Measurements from ENCODE around the gene POLR2E. TPM values are rescaled to one million over a fixed set of nuclear protein-coding genes. Genes with fewer than 3 reads are reported as not detected.
A peak's percentile ranks its signal among the peaks of the same experiment; 100 is the strongest.

POLR2E gene
- polyA plus RNA-seq, 1 donor (not counting 4 experiments of a cell fraction or from before 2014, with no cell fraction given), result 178 TPM

DNA sequence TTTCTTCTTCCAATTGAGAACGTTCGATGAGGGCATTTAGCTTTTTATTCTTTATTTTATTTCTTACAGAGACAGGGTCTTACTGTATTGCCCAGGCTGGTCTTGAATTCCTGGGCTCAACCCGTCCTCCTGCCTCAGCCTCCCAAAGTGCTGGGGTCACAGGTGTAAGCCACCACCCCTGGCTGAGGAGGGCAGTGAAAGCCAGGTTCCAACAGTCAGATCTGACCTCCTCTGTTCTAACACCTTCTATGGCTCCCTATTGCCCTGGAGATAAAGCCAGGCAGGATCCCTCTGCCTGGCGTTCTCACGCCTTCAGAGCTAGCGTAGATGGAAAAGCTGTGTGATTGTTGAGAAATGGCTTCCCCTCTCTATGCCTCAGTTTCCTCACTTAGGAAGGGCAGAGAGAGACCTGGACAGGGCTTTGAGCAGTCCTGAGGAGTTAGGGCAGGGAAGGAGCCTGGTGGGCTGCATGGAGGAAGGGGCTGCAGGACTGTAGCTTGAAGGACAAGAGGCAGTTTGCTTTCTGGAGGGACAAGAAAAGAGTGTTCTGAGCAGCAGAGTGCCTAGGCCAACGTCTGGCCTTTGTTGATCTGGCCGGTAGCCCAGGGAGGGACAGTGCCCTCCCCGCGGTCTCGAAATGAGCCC lies 22.7 kb downstream of the POLR2E start:
- TF ChIP-seq, protein P1, sequence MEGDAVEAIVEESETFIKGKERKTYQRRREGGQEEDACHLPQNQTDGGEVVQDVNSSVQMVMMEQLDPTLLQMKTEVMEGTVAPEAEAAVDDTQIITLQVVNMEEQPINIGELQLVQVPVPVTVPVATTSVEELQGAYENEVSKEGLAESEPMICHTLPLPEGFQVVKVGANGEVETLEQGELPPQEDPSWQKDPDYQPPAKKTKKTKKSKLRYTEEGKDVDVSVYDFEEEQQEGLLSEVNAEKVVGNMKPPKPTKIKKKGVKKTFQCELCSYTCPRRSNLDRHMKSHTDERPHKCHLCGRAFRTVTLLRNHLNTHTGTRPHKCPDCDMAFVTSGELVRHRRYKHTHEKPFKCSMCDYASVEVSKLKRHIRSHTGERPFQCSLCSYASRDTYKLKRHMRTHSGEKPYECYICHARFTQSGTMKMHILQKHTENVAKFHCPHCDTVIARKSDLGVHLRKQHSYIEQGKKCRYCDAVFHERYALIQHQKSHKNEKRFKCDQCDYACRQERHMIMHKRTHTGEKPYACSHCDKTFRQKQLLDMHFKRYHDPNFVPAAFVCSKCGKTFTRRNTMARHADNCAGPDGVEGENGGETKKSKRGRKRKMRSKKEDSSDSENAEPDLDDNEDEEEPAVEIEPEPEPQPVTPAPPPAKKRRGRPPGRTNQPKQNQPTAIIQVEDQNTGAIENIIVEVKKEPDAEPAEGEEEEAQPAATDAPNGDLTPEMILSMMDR (optimal IDR thresholded peaks at IDR 0.05 in 1 of 3, IDR thresholded peaks at IDR 0.05 in 1 of 3, conservative IDR thresholded peaks at IDR 0.05 in 1 of 3; ENCODE audit: extremely low read depth in 1 of 3, insufficient read depth in 2 of 3, low read length in 3 of 3), result no peak
- no peak for TF ChIP-seq EZH2 (IDR thresholded peaks at IDR 0.05; ENCODE audit: low read length)
- no peaks in the 10 kb centered on the region for H4K20me1 ChIP-seq (ENCODE audit: control insufficient read depth, extremely low read depth, insufficient read depth, low read length)
- no peak overlapping the region for H3K27ac ChIP-seq (ENCODE audit: control insufficient read depth, insufficient read depth, low read length)
- H3K79me2 ChIP-seq (ENCODE audit: control insufficient read depth, insufficient read depth, low read length), result no peaks in the 10 kb centered on the region
- H3K9me3 ChIP-seq (ENCODE audit: control insufficient read depth, low read depth, low read length), result no peaks in the 10 kb centered on the region
- H3K36me3 ChIP-seq (ENCODE audit: control insufficient read depth in 2 of 2, extremely low read depth in 1 of 2, insufficient read depth in 2 of 2, low read length in 2 of 2), result no peaks in the 10 kb centered on the region
- peaks cover 9% of the 10 kb centered on the region for H3K4me1 ChIP-seq (ENCODE audit: control insufficient read depth, extremely low read depth, insufficient read depth, low read length)
- dilution Hi-C loops (cut with MboI; ENCODE audit: extremely low pct_ligation_motif_present, low sequenced_read_pairs), result no loop called here
- H3K4me3 ChIP-seq (ENCODE audit: control insufficient read depth in 2 of 3, extremely low read depth in 1 of 3, insufficient read depth in 2 of 3, low read depth in 1 of 3, low read length in 3 of 3), result no peak overlapping the region
- H3K4me2 ChIP-seq (ENCODE audit: control insufficient read depth, extremely low read depth, insufficient read depth, low read depth, low read length), result no peak overlapping the region
- FAIRE-seq (no peak), DNase-seq (ENCODE audit: low read depth, low spot score) (no peak)
- no peak overlapping the region for H2AFZ ChIP-seq (ENCODE audit: control insufficient read depth, low read length)
- no peaks in the 10 kb centered on the region for H3K9me1 ChIP-seq (ENCODE audit: control insufficient read depth, extremely low read depth, insufficient read depth, low read length)
- H3K9ac ChIP-seq (ENCODE audit: control insufficient read depth, extremely low read depth, insufficient read depth, low read length), result no peak overlapping the region
- H3K27me3 ChIP-seq (ENCODE audit: control insufficient read depth, extremely low read depth, insufficient read depth, low read length), result peaks cover 16% of the 10 kb centered on the region

- H3K4me1 ChIP-seq (ENCODE audit: control insufficient read depth, extremely low read depth, insufficient read depth, low read length), result peaks cover 18% of the 10 kb centered on the region
- no peak overlapping the region for H3K27ac ChIP-seq (ENCODE audit: control insufficient read depth, insufficient read depth, low read length)
- no peak overlapping the region for H2AFZ ChIP-seq (ENCODE audit: control insufficient read depth, low read length)
- H4K20me1 ChIP-seq (ENCODE audit: control insufficient read depth, extremely low read depth, insufficient read depth, low read length), result no peaks in the 10 kb centered on the region
- no peaks in the 10 kb centered on the region for H3K36me3 ChIP-seq (ENCODE audit: control insufficient read depth in 2 of 2, extremely low read depth in 1 of 2, insufficient read depth in 2 of 2, low read length in 2 of 2)
- no peak overlapping the region for H3K9ac ChIP-seq (ENCODE audit: control insufficient read depth, extremely low read depth, insufficient read depth, low read length)
- H3K9me3 ChIP-seq (ENCODE audit: control insufficient read depth, low read depth, low read length), result no peaks in the 10 kb centered on the region
- DNase-seq (ENCODE audit: low read depth, low spot score), result no peak
- H3K27me3 ChIP-seq (ENCODE audit: control insufficient read depth, extremely low read depth, insufficient read depth, low read length), result peaks cover 20% of the 10 kb centered on the region
- FAIRE-seq, result no peak
- peak overlapping the region; percentile 54 for H3K4me2 ChIP-seq (ENCODE audit: control insufficient read depth, extremely low read depth, insufficient read depth, low read depth, low read length)
- TF ChIP-seq EZH2 (IDR thresholded peaks at IDR 0.05; ENCODE audit: low read length), result peak; percentile 47
- TF ChIP-seq, protein P1 (optimal IDR thresholded peaks at IDR 0.05 in 1 of 3, IDR thresholded peaks at IDR 0.05 in 1 of 3, conservative IDR thresholded peaks at IDR 0.05 in 1 of 3; ENCODE audit: extremely low read depth in 1 of 3, insufficient read depth in 2 of 3, low read length in 3 of 3), result no peak
- dilution Hi-C loops (cut with MboI; ENCODE audit: extremely low pct_ligation_motif_present, low sequenced_read_pairs), result no loop called here
- no peak overlapping the region for H3K4me3 ChIP-seq (ENCODE audit: control insufficient read depth in 2 of 3, extremely low read depth in 1 of 3, insufficient read depth in 2 of 3, low read depth in 1 of 3, low read length in 3 of 3)
- no peaks in the 10 kb centered on the region for H3K79me2 ChIP-seq (ENCODE audit: control insufficient read depth, insufficient read depth, low read length)
- H3K9me1 ChIP-seq (ENCODE audit: control insufficient read depth, extremely low read depth, insufficient read depth, low read length), result no peaks in the 10 kb centered on the region
Observed at GRCh38 chr19:1070931-1071791, 24.0 kb downstream of the POLR2E start.
